Measurements from ENCODE around the gene CAVIN4.

The CAVIN4 gene

DNA sequence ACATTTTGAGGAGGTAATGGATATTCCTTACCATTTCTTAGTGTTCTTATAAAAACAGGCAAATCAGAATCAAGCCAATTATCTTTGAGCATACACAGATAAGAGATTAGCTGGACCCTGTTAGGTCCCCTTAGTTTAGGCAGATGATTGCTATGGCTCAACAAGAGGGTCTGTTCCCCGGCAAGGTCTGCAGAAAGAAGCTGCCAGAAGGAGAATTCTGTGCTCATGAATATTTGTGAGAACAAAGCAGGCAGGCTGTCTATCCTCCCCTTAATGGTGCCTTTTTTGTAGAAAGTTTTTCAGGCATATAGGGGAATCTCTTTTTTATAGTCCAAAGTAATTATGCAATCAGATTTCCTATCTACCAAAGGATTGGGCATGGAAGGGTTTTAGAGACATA, 27.5 kb downstream of the CAVIN4 start:
- Mint-ChIP-seq H3K9me3 (no peaks in the 10 kb centered on the region), H3K27me3 (no peaks in the 10 kb centered on the region), H3K4me3 (no peak overlapping the region), H3K4me1 (peaks cover 3% of the 10 kb centered on the region), H3K27ac (no peak overlapping the region), H3K36me3 (no peaks in the 10 kb centered on the region)

DNA sequence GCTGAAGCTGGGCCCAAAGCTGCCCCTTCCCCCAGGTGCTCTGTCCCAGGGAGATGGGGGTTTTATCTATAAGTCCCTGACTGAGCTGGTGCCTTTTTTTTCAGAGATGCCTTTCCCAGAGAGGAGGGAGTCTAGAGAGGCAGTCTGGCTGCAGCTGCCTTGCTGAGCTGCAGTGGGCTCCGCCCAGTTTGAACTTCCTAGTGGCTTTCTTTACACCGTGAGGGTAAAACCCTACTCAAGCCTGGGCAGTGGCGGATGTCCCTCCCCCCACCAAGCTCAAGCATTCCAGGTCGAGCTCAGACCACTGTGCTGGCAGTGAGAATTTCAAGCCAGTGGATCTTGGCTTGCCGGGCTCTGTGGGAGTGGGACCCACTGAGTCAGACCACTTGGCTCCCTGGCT, 41.3 kb downstream of the CAVIN4 start:
- peaks cover 8% of the 10 kb centered on the region for H3K27me3 Mint-ChIP-seq
- peaks cover 7% of the 10 kb centered on the region for H3K9me3 Mint-ChIP-seq
- no peaks in the 10 kb centered on the region for H3K4me1 Mint-ChIP-seq
- no peak overlapping the region for H3K27ac Mint-ChIP-seq
- H3K36me3 Mint-ChIP-seq: peaks cover 6% of the 10 kb centered on the region
- H3K4me3 Mint-ChIP-seq: no peak overlapping the region

DNA sequence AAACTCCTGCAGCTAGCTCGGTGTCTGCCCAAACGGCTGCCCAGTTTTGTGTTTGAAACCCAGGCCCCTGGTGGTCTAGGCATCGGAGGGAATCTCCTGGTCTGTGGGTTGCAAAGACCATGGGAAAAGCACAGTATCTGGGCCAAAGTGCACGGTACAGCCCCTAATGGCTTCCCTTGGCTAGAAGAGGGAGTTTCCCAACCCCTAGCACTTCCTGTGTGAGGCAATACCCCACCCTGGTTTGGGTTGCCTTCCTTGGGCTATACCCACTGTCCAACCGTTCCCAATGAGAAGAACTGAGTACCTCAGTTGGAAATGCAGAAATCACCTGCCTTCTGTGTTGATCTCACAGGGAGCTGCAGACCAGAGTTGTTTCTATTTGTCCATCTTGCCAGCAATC, 41.8 kb downstream of the CAVIN4 start:
- Mint-ChIP-seq H3K4me1 (no peaks in the 10 kb centered on the region), H3K36me3 (peaks cover 6% of the 10 kb centered on the region), H3K27ac (no peak overlapping the region), H3K4me3 (no peak overlapping the region), H3K9me3 (peaks cover 7% of the 10 kb centered on the region), H3K27me3 (peaks cover 8% of the 10 kb centered on the region)

DNA sequence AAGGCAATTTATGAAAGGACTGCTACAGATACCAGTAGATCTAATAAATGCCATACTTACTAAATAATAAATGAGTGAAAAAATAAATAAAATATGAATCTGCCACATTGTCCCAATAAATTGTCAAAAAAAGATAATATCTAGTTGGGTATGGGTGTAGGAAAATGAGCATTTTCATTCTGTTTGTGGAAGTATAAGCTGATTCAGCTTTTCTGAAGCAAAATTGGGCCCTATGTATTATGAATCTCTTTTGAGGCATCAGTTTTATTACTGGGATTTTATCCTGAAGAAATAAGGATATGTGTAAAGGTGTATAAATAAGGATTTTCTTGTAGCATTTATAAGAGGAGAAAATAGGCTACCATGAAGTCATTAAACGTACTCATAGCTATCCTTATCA, 46.1 kb downstream of the CAVIN4 start:
- H3K36me3 Mint-ChIP-seq: peaks cover 3% of the 10 kb centered on the region
- H3K4me3 Mint-ChIP-seq: no peak overlapping the region
- H3K27ac Mint-ChIP-seq: no peak overlapping the region
- no peaks in the 10 kb centered on the region for H3K4me1 Mint-ChIP-seq
- peaks cover 8% of the 10 kb centered on the region for H3K9me3 Mint-ChIP-seq
- no peaks in the 10 kb centered on the region for H3K27me3 Mint-ChIP-seq

DNA sequence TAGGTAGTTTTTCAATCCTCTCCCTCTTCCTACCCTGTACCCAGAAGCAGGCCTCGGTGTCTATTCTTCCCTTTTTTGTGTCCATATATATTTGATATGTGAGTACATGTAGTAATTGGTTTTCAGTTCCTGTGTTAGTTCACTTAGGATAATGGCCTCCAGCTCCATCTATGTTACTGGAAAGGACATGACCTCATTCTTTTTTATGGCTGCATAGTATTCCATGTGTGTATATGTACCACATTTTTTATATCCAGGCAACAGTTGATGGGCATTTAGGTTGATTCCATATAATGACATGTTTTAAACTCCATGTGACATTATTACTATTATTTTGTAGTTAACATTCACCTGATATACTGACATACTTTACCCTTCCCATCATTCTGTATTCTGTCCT, 49.1 kb downstream of the CAVIN4 start:
- peaks cover 8% of the 10 kb centered on the region for H3K27me3 Mint-ChIP-seq
- H3K9me3 Mint-ChIP-seq: peaks cover 8% of the 10 kb centered on the region
- H3K36me3 Mint-ChIP-seq: peaks cover 3% of the 10 kb centered on the region
- no peak overlapping the region for H3K27ac Mint-ChIP-seq
- H3K4me3 Mint-ChIP-seq: no peak overlapping the region
- H3K4me1 Mint-ChIP-seq: no peaks in the 10 kb centered on the region

DNA sequence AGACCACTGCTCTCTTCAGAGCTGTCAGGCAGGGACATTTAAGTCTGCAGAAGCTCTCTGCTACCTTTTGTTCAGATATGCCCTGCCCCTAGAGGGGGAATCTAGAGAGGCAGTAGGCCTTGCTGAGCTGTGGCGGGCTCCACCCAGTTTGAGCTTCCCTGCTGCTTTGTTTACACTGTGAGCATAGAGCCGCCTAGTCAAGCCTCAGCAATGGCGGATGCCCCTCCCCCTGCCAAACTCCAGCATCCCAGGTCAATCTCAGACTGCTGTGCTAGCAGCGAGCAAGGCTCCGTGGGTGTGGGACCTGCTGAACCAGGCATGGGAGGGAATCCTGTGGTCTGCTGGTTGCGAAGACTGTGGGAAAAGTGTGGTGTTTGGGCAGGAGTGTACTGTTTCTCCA, 59.9 kb downstream of the CAVIN4 start:
- Mint-ChIP-seq H3K27me3 (peaks cover 22% of the 10 kb centered on the region), H3K4me1 (no peaks in the 10 kb centered on the region), H3K36me3 (no peaks in the 10 kb centered on the region), H3K9me3 (peaks cover 5% of the 10 kb centered on the region), H3K27ac (no peak overlapping the region), H3K4me3 (no peak overlapping the region)

Data from activated naive CD4-positive, alpha-beta T cell treated with anti-CD3 and anti-CD28 coated beads, Interleukin-2, amount 50 U/mL, for 24 hours (primary cell).